ENCODE measurements around the gene ATP5PD.

Gene ATP5PD

DNA sequence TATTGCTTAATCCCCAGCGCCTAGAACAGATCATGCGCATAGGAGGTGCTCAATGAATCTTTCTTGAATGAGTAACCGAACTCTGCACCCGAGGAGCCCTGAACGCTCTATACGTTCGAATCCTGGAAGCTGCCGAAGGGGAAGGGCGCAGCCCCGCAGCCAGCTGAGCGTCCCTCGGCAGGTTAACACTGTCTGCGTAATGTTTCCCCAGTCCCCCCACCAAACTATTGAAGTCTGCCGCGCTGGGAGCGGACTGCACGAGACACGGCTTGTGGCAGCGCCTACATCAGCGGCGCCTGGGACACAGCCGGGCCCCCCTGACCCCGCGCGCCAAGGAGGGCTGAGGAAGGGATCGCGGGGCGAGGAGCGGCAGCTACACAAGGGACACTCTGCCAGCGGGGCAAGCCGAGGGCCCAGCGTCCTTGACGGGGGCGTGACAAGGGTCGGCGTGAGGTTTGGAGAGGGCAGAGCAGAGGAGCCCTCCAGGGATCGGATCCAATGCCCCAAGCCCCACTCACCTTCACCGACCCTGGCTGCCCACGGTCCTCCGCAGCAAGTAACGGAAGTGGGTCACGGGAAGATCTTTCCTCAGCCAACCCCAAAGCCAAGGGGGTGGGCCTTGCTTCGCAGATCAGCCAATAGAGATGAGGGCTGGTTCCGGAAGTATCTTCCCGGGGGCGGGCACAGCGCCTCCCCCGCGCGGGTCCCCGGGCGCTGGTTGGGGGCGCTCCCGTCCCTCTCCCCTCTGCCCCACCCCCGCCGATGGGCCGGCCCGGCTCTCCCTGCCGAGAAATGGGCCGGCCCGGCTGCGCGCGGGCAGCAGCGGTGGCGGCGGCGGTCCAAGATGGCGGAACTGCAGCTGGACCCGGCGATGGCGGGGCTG, at the start of gene ATP5PD, which contains the start of gene KCTD2:
Gene ATP5PD (minus strand): TSS at position 563 of the 883 bp plus-strand sequence. CDS start 4,319 bp downstream, outside the sequence.
Gene KCTD2 (plus strand): TSS at position 819 of the 883 bp plus-strand sequence. CDS start 26 bp downstream, at position 845.
- DNase-seq (ENCODE audit: low read depth), result peak; percentile 99

GRCh38 chr17:75096082-75096625, 49.4 kb upstream of the ATP5PD start:
- DNase-seq (ENCODE audit: low read depth), result peak; percentile 93

- no peak for DNase-seq (ENCODE audit: low read depth)
These were observed 48.2 kb upstream of the ATP5PD start for GRCh38 chr17:75094871-75095399.

DNA sequence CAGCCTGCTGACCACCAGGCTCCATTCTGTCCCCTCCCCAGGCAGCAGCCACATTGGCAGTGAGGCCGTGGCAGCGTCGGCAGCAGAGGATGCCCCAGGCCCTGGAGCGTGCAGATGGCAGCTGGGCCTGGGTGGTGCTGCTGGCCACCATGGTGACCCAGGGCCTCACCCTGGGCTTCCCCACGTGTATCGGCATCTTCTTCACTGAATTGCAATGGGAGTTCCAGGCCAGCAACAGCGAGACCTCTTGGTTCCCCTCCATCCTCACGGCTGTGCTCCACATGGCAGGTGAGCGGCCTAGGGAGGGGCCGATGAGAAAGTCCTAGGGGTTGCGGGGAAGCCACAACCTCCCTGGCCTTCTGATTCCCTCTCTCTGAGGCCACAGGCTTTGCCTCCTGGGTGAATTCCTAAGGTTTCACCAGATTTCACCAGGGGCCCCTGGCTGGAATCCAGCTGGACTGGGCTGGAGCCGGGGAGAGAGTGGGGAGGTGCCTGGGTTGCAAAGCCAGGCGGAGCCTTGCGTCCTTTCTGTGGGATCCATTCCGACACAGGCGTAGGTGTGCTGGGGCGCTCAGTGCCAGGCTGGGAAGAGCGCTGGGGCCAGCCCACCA, 46.9 kb upstream of the ATP5PD start:
- no peak for DNase-seq (ENCODE audit: low read depth)

DNA sequence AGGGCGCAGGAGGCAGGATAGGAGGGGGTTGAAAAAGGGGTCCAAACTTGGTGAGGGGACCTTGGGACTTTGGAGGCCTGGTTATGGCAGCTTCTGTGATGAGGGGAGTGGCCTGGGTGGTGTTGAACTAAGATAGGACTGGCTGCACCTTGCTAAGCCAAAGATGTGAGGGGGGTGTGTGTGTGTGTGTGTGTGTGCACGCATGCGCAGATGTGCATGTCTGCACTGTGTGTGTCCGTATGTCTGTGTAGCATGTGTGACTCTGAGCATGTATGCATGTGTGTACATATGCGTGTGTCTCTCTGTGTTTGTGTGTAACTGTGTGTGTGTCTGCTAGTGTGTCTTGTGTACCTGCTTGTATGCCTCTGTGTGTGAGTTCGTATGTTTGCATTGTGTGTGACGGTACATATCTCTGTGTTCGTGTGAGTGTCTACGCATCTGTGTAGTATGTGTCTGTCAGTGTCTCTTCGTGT, 45.1 kb upstream of the ATP5PD start:
- DNase-seq (ENCODE audit: low read depth), result no peak

DNA sequence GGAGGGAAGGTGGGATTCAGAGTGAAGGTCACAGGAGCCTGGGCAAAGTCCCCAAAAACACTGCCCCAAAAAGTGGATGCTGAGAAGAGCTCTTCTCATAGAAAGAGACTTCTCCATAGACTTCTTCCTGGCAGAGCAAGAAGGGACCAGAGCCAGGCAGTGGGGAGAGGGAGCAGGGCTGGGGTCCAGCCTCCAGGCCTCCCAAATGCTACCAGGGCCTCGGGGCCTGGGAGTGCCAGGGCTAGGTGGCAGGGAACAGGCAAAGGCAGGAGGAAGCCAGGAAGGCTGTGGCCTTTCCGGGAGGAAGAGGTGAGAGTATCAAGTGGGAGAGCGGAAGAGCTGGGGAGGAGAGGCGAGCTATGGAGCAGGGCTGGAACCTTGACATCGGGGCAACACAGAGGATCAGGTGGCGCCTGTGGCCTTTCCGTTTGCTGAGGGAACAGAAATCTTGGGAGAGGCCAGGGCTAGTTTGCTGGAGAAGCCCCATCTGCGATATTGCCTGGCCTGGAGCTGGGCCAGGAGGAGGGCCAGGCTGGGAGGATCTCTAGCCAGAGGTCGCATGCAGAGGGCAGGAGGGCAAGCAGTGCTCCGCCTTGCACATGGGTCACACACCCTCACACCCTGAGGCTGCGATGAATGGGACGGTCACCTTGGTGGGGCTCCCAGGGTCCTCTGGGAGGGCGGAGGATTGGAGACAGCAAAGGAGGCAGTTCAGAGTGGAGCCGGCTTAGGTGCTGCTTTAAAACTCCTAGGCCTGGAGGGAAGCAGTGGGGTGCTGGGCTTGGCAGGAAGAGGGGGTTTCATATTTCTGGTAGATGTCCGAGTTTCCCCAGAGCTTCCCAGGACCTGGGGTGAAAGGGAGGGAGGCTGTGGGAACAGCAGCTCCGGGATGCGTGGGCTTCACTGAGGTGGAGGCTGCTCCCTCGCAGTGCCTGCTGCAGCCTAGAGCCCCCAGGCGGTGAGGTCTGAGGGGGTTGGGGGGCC, 44.4 kb upstream of the ATP5PD start:
- DNase-seq (ENCODE audit: low read depth), result no peak

- peak; percentile 75 for DNase-seq (ENCODE audit: low read depth)
These were observed 42.0 kb upstream of the ATP5PD start for GRCh38 chr17:75088465-75089417.

DNA sequence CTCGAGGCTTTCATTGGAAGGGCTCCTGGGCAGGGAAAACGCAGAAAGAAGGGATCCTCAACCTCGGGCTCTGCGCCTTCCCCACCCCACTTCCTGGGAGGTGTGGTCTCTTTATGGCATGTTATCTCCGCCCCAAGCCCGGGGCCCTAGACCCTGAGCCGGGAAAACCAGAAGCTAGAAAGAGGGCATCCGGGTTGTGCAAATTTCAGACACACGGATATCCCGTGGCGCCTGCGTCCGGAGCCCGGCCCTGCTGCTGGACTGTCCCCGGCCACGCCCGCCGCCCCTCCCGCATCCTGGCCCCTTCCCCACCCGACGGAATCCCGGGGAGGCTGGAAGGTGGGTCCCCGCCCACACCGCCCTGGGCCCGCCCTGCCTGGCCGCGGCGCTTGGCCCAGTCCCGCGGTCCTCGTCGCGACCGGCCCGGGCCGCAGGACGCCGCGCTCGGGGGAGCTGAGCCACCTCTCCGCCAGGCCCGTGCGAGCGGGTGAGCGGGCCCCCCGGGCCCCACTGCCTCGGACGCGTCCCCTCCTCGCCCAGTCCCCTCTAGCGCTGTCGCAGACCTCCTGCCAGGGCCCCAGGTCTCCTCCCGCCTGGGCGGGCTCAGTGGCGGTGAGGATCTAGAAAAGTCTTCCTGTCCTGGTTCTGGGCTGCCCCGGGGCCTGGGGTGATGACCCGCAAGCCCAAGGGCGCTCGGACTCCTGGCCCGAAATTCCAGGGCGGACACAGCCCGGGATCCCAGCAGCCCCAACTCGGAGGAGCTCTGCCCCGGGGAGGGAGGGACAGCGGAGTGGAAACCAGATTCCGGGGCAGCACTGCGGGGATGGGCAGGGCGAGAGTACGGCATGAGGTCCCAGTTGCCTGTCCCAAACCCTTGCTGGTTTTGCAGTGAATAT, 41.0 kb upstream of the ATP5PD start, which contains the start of gene SLC16A5:
Gene SLC16A5 (plus strand): TSS at position 397 of the 896 bp plus-strand sequence. CDS start 5,683 bp downstream, outside the sequence.
- DNase-seq (ENCODE audit: low read depth), result peak; percentile 95

DNA sequence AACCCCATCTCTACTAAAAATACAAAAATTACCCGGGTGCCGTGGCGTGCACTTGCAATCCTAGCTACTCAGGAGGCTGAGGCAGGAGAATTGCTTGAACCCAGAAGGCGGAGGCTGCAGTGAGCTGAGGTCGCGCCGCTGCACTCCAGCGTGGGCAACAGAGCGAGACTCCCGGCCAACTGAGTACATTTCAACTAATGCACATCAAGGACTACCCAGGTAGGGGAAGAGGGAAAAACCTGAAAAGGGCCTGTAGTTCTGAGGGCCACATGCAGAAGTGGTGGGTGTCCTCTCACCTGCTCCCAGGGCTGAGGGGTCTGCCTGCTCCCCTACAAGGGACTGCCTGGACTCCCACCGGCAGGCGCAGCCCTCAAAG, 40.4 kb upstream of the ATP5PD start:
- no peak for DNase-seq (ENCODE audit: low read depth)

DNA sequence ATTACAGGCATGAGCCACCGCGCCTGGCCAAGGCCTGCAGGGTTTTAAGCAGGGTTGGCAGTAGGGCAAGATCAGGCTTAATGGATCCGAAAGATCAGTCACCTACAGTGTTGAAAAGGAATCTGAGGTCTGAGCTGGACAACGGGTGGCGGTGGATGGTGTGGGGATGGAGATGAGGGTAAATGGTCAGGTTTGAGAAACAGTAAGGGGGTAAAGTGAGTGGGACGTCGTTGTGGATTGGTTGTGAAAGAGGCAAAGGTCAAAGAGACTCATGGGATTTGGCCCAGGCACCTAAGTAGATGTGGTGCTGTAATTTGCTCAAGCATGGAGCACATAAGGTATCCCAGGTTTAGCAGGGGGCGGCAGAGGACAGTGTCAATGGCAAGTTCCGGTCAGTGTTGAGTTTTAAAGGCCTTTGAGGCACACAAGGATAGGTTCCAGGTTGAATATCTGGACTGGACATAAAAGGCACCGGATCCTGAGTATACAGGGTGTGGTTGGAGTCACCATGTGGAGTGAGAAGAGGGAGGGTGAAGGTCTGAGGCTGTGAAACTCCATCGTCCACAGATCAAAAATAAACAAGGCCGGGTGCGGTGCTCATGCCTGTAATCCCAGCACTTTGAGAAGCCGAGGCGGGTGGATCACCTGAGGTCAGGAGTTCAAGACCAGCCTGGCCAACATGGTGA, 39.9 kb upstream of the ATP5PD start:
- DNase-seq (ENCODE audit: low read depth), result no peak

DNA sequence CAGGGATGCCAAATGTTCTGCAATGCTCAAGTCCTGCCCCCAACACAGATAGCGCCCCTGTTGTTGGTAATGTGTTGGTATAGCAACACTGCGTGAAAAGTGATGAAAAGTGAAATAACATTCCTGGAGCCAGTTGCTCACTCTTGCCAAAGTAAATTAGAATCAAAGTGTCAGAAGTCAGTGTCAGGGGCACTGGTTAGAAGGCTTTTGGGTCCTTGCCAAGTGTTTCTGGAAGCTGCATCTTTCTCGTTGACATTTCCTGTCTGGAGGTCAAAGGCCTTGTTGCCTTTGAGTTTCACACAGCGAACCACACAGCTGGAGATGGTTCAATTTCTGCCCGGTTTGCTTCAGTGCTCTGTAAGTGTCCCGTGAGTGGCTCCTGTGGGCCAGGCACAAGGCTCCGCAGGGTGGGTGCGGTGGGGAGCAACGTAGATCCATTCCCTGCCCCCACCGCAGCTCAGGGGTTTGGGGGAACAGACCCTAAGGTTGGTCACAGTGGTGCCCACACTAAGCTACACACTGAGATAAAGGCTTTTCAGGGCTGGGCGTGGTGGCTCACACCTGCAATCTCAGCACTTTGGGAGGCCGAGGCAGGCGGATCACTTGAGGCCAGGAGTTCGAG, 37.4 kb upstream of the ATP5PD start:
- DNase-seq (ENCODE audit: low read depth), result no peak

DNA sequence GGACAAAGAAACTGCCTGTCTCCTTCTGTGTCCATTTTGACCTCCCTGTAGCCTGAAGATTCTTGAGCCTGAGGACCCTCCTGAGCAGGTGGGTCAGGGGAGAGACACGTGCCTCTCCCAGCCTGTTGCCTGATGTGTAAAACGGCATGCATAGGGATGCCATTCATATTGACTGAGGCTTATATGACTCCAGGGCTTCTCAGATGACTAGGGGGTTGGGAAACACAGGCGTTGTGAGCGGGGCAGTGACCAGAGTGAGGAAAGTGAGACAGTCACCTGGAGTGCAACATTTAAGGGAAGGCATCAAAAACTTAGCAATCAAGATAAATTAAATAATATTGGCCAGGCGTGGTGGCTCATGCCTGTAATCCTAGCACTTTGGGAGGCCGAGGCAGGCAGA, 35.9 kb upstream of the ATP5PD start:
- DNase-seq (ENCODE audit: low read depth), result no peak

DNA sequence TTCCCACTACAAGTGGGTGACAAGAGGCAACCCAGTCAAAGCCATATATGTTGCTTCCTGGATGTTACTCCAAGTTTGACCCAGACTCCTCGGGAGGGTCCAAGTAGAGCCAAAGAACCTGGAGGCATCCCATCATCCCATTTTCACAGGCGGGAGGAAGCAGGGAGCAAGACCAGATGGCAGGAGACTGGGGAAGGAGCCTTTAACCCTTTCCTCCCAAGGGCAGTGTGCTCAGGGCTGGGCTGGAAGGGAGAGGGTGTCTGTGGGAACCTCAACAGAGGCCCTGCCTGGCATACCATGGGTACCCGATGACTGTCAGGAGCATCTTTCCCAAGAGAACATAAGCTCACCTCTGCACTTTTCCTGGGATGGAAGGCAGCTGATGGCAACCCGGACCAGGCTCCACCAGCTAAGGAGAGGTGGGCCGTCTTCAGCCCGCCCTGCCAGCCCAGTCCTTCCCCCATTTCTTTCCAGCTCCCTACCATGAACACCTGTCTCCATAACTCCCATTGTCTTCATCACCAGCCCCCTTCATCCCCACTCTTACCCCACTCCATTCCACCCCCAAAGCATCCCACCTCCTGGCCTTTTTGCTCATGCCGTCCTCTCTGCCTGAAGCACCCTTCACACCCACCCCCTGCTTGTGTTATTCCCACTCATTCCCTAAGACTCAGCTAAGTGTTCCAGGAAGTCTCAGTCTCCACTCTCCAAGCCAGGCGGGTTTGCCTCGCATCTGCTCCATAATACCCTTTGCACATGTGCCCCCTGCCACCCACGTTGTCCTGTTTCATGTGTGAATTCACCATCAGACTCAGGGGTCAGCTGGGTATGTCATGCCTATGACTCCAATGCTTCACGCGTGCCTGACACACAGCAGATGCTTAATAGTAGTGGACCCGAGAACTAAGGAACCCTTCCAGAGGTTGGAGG, 35.1 kb upstream of the ATP5PD start:
- DNase-seq (ENCODE audit: low read depth), result no peak

GRCh38 chr17:75079023-75079373, 32.2 kb upstream of the ATP5PD start:
- DNase-seq (ENCODE audit: low read depth), result no peak

GRCh38 chr17:75078284-75079022, 31.7 kb upstream of the ATP5PD start:
- peak; percentile 90 for DNase-seq (ENCODE audit: low read depth)

All from ELR (cell line).